K562 (cell line): Measurements from ENCODE around the gene IFI6. TPM values are rescaled to one million over a fixed set of nuclear protein-coding genes. Genes with fewer than 3 reads are reported as not detected.

ENCODE experiments used
- AFF4 ChIP-seq: sonication (generic); formaldehyde crosslinking; IDR thresholded peaks from 2 replicates; pipeline ENCODE4 v1.8.0; 2023; ENCODE audit warnings: mild to moderate bottlenecking, missing genetic modification reagents
- BHLHE40 ChIP-seq: IDR thresholded peaks from 2 replicates; pipeline ENCODE4 v1.6.1; 2011; ENCODE audit warnings: low read length, improper control_type of control experiment
- CHD1 ChIP-seq: fragments of 200-600 bp; sonication (generic); IDR thresholded peaks from one replicate; pipeline ENCODE4 v1.6.1; 2012; ENCODE audit warnings: mild to moderate bottlenecking, moderate library complexity, low read length, inconsistent platforms
- EGR1 ChIP-seq: fragments of 450-650 bp; conservative IDR thresholded peaks from 2 replicates; pipeline ENCODE4 v1.6.1; 2017; ENCODE audit warnings: mild to moderate bottlenecking
- FOSL1 ChIP-seq: fragments of 200-800 bp; sonication (Bioruptor generic); conservative IDR thresholded peaks from 2 replicates; pipeline ENCODE4 v1.6.1; 2016; ENCODE audit warnings: missing genetic modification characterization, missing compliant biosample characterization
- HMBOX1 ChIP-seq: sonication (generic); IDR thresholded peaks from 2 replicates; pipeline ENCODE4 v1.6.1; 2016
- HOXB6 ChIP-seq: fragments of 250-450 bp; sonication (Bioruptor Pico); IDR thresholded peaks from 2 replicates; pipeline ENCODE4 v1.5.1; 2022; ENCODE audit warnings: mild to moderate bottlenecking, borderline replicate concordance
- L3MBTL2 ChIP-seq: fragments of 450-650 bp; IDR thresholded peaks from 2 replicates; pipeline ENCODE4 v1.6.1; 2016; ENCODE audit warnings: mild to moderate bottlenecking, moderate library complexity
- MEF2A ChIP-seq: IDR thresholded peaks from 2 replicates; pipeline ENCODE4 v1.6.1; 2011; ENCODE audit warnings: low read depth, mild to moderate bottlenecking, low read length, moderate library complexity; ENCODE audit not compliant: control insufficient read depth
- RCOR1 ChIP-seq, 2 experiments: IDR thresholded peaks; 2 replicates each; pipeline ENCODE4 v1.6.1; 2012; ENCODE audit warnings: low read depth in 2 of 2, low read length in 2 of 2, borderline replicate concordance in 1 of 2, improper control_type of control experiment in 1 of 2
- SP1 ChIP-seq: sonication (generic); formaldehyde crosslinking; IDR thresholded peaks from 2 replicates; pipeline ENCODE4 v1.8.1; 2022; ENCODE audit warnings: mild to moderate bottlenecking, missing genetic modification reagents
- STAT5A ChIP-seq: IDR thresholded peaks from 2 replicates; pipeline ENCODE4 v1.6.1; 2012; ENCODE audit warnings: low read length, inconsistent platforms, borderline replicate concordance
- ZKSCAN1 ChIP-seq: fragments of 150-350 bp; IDR thresholded peaks from 2 replicates; pipeline ENCODE4 v1.6.1; 2016; ENCODE audit warnings: low read depth, low read length
- ZNF212 ChIP-seq: fragments of 450-650 bp; formaldehyde crosslinking; IDR thresholded peaks from 2 replicates; pipeline ENCODE4 v1.4.0; 2020; ENCODE audit warnings: mild to moderate bottlenecking
- ZNF584 ChIP-seq: fragments of 200-800 bp; sonication (Bioruptor generic); IDR thresholded peaks from 2 replicates; pipeline ENCODE4 v1.6.1; 2016; ENCODE audit warnings: low read depth, mild to moderate bottlenecking, missing genetic modification characterization, missing compliant biosample characterization
- polyA plus RNA-seq, 8 experiments: library from polyadenylated mRNA; depleted of rRNA in 4 of 8; stranded (reverse) in 5 of 8; unstranded in 3 of 8; fragments of >200 nt; fragmentation: Nextera tagmentation in 2 of 8; fragmentation: Illumina TruSeq in 1 of 8; extraction: Ambion mirVana in 2 of 8; extraction: Trizol in 1 of 8; gene quantifications; 2 replicates each; pipeline versions ENCODE4 v1.2.1 to v1.2.3, GENCODE V29; 2011 to 2014; ENCODE audit warnings: inconsistent platforms in 1 of 8, missing spikeins in 1 of 8
- total RNA-seq, 7 experiments: library from RNA; depleted of rRNA in 6 of 7; stranded (reverse); fragments of >200 nt in 6 of 7; fragmentation: Illumina TruSeq in 2 of 7; extraction: Trizol in 2 of 7; gene quantifications; 2 replicates each; pipeline versions ENCODE4 v1.2.1 to v1.2.3, GENCODE V29; 2011 to 2021; ENCODE audit warnings: low replicate concordance in 1 of 7
- TF ChIP-seq, protein P1 (sequence below): IDR thresholded peaks from 2 replicates; pipeline ENCODE4 v1.6.1; 2011; ENCODE audit not compliant: insufficient read length; ENCODE audit errors: extremely low read depth
- TF ChIP-seq, protein P2 (sequence below): fragments of 250-450 bp; sonication (Bioruptor Pico); IDR thresholded peaks from 2 replicates; pipeline ENCODE4 v1.9.0; 2021; ENCODE audit warnings: mild to moderate bottlenecking

The IFI6 gene
- total and polyA plus RNA-seq, 9 of the 15 experiments (the other 6 are each of a cell fraction or from before 2014, with no cell fraction given), result 0.17 to 4.5 (median 2.2) TPM

DNA sequence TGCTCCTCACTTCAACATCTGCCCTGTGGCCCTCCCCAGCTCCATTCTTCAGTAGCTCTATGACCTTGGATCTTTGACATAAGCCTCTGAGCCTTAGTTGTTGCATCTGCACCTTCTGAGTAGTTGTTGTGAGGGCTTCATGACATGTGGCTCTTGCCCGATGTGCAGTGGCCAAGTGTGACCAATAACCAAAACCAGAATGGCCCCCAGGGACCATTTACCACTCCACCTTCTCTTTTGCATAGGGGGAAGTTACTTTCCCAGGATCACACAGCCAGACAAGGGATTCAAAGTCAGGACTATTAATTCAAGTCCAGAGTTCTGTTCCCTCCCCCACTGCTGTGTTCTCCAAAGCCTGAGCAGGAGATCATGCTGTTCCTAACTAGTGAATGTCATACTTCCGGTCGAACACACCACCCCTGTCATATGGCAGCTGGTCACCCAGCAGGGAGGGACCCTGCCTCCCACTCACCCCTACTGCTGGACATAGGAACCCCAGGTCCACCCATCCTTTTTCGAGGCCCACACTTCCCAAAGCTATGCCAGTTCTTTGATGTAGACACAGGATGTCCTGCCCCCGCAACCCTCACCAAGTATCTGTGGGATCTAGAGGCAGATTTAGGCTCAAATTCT lies 41.0 kb downstream of the IFI6 start (continued):
- no peak for TF ChIP-seq ZNF212 (CRISPR knock-in tag)
- TF ChIP-seq SP1 (CRISPR knock-in tag), result no peak
- TF ChIP-seq L3MBTL2, result no peak
- TF ChIP-seq, protein P1, sequence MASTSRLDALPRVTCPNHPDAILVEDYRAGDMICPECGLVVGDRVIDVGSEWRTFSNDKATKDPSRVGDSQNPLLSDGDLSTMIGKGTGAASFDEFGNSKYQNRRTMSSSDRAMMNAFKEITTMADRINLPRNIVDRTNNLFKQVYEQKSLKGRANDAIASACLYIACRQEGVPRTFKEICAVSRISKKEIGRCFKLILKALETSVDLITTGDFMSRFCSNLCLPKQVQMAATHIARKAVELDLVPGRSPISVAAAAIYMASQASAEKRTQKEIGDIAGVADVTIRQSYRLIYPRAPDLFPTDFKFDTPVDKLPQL, result no peak
- TF ChIP-seq STAT5A, result no peak
- TF ChIP-seq HMBOX1, result no peak
- TF ChIP-seq FOSL1 (tag), result no peak
- TF ChIP-seq CHD1, result no peak
- TF ChIP-seq, protein P2, sequence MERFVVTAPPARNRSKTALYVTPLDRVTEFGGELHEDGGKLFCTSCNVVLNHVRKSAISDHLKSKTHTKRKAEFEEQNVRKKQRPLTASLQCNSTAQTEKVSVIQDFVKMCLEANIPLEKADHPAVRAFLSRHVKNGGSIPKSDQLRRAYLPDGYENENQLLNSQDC (CRISPR knock-in tag), result no peak
- no peak for TF ChIP-seq RCOR1 (IDR thresholded peaks at IDR 0.05; ENCODE audit: borderline replicate concordance in 1 of 2, low read depth in 2 of 2, low read length in 2 of 2)
- TF ChIP-seq ZNF584 (CRISPR knock-in tag), result 0 out of 2 replicates have a peak, but pooled peaks have one; percentile 36
- no peak for TF ChIP-seq MEF2A
- TF ChIP-seq HOXB6 (CRISPR knock-in tag), result no peak
- no peak for TF ChIP-seq ZKSCAN1
- TF ChIP-seq AFF4 (CRISPR knock-in tag), result no peak
- TF ChIP-seq BHLHE40, result 0 out of 2 replicates have a peak, but pooled peaks have one; percentile 10
- TF ChIP-seq EGR1, result peak; percentile 67
- TF ChIP-seq, all 486 proteins: peak for 6
